Measurements from ENCODE around the gene POU2F2.
A peak's percentile ranks its signal among the peaks of the same experiment; 100 is the strongest.

POU2F2 gene

DNA sequence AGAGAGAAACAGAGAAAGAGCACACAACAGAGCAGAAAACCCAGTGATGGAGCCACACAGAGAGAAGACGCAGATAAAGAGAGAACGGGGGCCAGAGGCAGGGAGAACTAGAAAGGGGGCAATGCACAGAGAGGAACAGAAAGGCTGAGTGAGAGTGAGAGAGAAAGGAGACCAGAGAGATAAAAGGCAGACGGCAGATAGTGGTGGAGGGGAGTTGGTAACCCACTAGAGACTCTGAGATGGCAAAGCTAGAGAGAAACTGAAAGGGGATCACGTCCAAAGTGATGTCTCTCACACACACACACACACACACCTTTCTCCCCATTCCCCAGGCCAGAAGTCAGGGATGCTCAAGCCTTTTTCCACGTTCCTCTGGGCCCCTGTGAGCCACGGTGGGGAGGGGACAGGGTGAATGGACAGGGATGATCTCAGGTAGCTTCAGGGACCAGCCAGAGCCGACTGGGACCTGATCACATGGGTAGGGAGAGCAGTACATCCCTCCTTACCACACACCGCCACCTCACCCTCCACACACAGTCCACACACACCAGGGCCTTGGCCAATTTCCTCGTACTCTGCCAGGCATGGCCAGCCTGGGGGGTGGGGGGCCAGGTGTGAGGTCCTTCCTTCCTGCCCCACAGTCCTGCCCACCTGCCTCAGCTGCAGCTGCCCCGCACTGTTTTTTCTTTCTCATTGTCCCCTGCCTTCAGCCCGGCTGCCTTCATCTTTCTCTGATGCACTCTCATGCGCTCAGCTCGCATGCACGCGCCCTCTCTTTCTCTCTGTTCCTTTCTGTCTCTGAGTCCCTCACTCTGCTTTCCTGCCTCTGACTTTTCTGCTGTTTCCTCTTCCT is 22.5 kb upstream of the POU2F2 start:
- no peak for DNase-seq (ENCODE audit: low spot score)

DNA sequence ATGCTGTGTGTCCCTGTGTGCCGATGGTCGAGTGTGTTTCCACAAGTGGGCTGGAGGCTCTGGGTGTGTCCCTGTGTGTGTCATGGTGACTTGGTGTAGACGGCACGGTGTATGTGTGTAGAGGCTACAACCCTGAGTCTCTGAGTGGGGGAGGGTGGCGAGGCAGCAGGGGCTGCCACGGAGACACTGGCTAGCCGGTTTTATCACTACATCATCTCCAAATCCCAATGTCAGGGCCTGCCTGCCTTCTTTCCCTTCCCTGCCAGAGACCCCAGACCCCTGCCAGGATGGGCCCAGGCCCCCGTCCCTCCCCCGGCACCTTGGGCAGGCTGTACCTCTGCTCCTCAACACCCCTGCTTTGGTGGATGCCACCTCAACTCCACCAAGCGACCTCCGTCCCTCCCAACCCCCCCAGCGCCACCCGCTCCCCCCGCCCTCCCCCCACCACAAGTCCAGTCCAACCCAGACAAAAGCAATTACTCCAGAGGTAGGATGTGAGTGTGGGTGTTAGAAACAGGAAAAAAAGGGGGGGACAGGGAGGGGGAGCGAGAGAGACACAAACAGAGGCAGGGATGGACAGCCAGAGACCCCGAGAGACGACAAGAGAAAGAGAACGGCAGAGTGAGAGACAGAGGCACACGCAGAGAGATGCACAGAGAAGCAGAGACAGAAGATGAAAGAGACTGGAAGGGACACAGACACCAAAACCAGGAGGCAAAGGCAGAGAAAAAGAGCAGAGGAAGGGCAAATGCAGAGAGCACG is 21.6 kb upstream of the POU2F2 start:
- DNase-seq (ENCODE audit: low spot score): no peak

DNA sequence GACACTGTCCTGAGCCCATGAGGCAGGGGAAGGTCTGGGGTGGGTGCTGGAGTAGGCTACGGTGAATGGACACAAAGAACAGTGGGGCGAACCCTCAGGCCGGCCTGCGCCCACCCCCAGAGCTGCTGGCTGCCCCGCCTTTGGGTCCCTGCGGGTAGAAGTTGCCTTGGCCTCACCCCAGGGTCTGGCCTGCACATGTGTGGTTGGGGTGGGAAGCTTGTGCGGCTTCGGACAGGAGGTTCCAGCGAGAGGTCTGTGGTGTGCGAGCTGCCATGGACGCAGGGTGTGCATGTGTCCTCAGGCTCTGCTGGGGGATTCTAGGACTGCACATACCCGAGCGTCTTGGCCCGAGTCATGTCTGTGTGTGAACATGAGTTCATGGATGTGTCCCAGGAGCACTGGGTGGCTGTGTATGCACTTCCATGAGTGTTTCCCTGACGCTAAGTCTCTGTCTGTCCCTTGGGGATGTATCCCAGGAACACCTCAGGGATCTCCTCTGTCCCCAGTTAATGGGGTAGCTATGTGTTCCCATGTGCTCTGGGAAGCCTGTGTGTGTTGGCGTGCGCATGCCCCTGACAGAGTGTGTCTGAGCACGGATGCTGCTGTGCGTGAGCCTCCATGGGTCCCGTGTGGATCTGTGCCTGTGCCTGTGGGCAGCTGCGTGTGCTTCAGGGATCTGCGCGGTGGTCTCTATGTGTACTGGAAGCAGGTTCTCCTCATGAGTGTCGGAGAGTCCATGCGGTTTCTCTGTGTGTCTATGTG is 20.8 kb upstream of the POU2F2 start:
- no peak for DNase-seq (ENCODE audit: low spot score)

DNA sequence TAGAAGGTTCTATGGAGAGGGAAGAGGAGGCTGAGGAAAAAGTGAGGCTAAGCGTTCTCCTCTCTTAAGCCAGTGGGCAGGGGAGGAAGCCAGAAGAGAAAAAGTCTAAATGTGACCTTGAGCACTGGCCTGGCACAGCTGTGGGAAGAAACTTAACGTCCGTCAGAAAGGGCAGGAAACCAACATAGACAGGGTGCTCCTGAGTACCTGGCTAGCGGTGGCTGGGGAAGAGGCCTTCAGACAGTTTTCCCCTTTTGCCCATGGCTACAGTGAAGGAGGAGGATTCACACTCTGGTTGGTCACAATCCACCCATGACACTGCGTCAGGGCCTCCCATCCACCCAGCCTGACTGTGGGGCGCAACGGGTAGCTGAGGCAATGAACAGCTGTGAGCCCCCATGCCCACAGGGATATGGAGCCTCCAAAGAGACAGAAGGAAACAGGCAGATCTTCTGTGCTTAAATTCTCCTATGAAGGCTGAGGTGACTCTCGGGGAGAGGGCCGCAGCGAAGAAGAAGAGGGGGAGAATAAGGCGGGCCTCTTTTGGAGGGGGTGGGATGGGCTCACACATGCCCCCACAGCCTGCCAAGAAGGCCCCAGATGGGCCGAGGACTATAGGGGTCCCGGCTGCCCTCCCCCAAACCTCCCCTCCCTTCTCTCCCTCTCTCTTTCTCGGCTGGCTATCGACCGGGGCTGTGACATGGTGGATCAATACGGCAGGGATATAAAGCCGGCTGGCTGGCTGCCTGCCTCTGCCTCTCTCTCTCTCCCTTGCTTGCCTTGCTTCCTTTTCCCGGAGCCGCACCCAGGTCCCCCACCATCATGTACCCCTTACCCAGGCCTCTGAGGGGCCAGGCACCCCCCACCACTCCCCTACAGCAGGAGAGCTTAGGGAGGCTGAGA is 19.8 kb upstream of the POU2F2 start:
- DNase-seq (ENCODE audit: low spot score): no peak

DNA sequence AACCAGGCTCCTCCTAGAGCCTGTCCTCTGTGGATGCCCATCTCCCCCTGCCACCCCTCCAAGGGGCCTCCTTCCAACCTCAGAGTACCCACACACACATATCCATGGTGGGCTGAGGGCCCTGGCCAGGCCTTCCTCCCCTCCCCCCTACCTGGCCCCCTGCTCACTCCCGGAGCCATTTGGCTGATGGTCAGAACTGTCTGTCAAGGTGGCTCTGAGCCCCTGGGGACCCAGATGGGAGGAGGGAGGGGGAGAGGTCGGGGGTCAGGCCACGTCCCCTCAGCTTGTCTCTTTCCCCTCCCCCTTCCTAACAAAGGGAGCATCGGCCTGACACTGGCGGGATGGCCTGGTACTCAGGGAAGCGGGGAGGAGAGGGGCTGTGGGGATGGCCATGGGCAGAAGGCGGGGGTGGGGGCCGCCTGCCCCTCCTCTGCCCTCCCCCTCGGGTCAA is 18.7 kb upstream of the POU2F2 start:
- DNase-seq (ENCODE audit: low spot score): no peak

DNA sequence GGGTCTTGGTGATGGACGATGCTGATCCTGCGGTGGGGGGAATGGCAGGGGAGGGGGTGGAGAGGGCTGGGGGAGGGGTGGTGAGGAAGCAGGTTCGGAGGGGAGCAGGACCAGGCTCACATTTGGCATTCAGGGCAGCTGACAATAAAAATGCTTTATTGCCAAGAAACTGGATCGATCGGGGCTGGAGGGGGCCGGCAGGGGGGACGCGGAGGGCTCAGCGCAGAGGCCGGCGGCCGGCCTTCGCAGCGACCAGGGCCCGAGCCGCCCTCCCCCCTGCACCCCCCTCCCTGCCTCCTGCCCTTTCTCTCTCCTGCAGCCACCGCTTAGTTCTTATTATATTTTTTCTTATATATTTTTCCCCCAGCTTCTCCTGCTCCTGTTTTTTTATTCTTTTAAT is 18.1 kb upstream of the POU2F2 start:
- no peak for DNase-seq (ENCODE audit: low spot score)

DNA sequence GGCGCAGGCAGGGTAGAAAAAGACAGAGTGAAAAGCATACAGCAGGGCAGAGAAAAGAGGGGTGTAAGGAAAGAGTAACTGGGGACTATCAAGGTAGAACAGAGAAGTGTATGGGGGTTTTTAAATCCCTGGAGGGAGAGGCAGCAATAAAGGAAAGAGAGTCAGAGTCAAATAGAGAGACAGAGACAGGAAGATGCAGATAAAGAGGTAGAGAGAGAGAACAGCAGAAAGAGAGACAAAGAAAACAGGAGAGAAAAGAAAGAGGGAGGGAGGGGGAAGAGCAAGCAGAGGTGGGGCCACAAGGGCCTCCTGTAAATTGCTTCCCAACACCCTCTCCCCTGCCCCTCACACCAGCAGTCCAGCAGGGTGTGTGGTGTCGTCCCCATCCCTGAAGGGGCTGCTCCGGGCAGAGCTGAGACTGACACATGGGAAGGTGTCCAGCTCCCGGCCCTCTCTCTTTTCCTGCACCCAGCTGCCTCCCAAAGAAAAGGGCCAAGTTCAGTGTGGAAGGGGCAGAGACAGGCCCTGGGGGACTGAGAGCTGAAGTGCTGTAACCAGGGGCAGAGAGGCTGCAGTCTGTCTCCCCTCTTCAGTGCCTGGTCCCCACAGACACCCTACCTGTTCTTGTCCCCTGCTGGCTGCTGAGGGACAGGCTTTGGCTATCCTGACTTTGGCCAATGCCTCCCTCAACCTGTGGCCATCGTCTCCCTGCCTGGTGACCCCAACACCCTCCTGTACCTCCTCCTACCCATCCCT is 17.4 kb upstream of the POU2F2 start:
- no peak for DNase-seq (ENCODE audit: low spot score)

DNA sequence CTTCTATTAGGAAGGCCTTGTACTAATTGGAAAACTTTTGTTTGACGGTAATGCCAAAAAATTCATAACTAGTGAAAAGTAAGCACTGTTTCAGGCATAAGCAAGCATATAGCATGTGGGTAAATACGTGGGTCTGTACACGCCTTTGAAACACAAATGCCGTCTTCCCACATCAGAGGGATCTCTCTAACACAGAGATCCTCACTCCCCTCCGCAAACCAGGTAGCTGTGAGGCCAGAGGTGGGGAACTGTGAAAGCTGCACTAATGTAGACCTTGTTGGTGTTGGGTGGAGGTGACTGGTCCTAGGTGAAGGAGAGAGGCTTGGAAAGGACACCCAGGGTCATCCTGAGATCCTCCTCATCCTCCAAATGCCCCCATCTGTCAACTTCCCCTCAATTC is 16.0 kb upstream of the POU2F2 start:
- DNase-seq (ENCODE audit: low spot score): no peak

DNA sequence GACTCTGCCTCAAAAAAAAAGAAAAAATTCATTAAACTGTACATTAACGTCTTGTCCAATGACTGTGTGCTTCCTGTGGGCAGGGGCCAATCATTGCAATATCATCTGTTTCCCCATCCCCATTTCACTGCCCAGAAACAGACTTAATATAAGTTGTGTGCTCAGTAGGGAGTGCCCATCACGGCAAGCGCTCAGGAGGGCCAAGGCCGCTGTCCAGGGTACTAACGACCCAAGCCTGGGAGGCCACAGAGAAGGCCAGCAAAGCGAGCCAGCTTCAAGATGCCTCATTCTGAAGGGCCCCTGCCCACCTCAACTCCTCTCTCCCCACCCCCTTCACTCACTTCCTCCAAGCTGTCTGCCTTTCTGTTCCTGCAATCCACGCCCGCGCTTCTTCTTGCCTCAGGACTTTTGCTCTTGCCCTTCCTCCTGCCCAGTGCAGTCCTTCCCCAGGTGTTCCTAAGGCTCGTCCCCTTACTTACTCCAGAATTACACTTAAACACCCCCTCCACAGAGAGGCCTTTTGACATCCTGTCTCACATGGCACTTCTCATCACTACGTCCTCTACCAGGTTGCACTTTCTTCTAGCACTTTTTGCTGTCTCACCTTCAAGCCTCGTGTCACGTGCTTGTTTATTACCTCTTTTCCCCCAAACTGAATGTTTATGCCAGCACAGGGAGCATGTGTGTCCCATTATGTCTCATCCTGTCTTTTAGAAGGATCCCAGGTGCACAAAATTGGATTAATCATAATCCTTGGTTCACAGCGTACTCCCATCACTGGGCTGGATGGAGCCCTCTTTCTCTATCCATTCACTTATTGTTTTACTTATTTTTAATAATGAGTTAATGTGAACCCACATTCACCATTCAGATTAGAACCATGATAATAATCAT is 11.3 kb upstream of the POU2F2 start:
- DNase-seq (ENCODE audit: low spot score): peak; percentile 47

DNA sequence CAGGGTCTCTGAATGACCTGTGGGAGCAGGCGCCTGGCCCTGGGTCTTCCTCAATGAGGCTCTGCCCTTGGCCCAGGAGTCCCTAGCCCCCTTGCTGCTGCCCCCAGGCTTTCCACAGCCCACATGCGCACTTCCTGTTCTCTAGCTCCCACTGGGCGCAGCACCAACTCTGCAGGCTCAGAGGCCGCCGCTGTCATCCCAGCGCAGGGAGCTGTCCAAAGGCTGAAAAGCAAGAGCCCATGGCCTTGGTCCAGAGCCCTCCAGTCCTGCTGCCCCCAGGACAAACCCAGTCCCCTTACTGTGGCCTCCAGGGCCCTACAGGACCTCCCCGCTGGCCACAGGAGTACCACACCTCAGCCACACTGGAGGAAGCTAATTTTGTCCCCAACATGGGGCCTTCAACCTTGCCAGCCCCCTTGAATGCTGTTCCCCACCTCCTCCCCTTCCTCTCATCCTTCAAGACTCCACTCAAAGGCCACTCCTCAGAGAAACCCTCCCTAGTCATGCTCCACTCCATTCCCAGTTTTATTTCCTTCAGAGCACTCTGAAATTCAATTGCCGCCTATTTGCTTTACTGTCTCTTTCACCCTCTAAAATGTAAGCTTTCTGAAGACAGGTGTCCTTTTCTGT is 8.0 kb upstream of the POU2F2 start:
- peak; percentile 81 for DNase-seq (ENCODE audit: low spot score)

DNA sequence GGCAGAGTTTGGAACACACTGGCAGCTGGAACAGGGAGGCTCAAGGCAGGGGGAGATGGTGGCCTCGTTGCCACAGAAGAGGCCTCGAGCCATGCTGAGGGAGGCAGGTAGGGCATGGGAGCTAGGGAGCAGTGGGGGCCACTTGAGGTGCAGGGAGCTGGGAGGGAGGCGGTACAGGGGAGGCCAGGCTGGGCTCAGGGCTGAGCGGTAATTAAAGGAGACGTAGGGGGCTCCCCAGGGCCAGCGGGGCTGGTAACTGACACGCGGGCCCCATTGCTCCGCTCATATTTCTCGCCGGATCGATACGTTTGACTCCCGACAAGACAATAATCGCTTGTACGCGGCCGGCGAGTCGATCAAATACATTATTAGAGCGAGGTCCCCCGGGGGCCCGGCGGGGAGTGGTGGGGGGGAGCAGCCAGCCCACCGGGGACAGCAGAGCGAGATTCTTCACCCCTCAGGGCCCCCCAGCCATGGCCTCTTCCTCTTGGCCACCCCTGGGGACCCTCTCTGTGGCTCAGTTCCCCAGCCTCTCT is 2.4 kb upstream of the POU2F2 start:
- DNase-seq (ENCODE audit: low spot score): no peak

DNA sequence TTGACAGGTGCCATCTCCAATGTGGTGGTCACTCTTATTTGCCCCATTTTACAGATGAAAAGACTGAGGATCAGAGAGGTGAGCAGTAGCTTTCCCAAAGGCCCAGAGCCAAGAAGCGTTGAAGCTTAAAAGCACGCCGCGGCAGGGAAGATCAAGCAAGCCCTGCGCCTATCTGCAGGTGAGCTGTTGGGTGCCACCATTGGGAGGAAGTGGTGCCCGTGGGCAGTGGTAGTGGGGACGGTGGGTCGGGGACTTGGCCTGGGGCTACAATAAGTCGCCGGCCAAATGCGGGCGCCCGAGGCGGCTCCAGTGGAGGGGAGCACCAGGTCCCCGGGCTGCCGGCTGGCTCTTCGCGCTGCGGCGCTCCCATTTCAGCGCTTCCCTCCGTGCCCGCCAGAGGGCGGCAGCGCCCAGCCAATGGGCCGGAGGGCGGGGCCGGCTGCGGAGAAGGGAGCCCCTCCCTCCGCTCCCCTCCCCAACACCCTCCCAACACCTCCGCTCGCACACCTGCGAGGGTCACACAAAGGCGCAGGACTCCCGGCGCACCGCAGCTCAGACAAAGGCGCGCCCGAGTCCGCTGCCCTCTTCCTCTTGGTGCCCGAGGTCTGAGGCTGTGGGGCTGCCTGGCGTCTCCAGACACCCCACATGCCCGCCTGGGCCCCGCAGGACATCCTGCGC is 744 bp upstream of the POU2F2 start:
- DNase-seq (ENCODE audit: low spot score): peak; percentile 94

DNA sequence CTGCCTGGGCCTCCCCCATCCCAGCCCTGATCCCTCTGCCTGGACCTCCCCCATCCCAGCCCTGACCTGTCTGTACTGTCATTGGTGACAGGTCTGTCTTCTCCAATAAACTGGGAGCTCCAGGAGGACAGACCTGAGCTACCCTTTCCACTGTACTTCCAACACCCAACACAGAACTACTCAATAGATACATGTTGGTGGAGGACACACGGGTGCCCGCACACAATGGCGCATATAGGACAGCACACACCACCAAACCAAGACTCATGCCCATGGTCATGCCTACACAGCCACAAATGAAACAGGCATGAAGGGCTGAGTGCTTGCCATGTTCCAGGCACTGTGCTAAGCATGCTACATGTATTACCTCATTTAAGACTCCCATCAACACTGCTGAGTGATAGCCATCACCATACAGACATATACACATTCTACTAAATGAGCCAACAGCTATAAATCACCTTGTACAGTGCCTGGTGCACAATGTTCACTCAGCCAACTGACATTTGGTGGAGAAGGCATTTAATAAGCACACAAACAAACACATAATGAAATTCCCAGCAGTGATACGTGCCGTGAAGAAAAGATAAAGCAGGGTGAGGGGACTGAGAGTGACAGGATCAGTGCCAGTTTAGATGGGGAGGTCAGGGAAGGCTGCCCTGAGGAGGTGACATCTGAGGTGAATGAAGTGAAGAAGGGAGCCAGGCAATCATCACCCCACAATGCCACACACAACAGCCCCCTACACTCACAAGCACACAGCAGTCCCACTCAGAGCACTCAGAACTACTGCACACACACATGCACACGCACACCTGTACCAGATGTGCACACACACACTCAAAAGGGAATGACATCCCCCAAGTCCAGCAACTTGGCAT is 857 bp downstream of the POU2F2 start:
- DNase-seq (ENCODE audit: low spot score): no peak

DNA sequence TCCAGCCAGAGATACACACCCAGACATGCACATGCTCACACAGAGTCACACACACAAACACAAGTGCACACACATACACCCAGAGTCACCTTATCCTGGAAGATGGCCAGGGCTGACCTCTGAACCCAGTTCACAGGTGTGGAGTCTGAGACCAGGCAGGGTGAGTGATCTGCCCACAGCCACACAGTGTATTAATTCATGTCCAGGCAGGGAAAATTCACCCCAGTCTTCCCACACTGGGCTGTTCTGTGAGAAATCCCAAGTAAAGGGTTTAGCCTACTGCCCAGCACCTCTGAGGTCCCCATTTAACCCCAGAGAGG is 2.0 kb downstream of the POU2F2 start:
- DNase-seq (ENCODE audit: low spot score): no peak

DNA sequence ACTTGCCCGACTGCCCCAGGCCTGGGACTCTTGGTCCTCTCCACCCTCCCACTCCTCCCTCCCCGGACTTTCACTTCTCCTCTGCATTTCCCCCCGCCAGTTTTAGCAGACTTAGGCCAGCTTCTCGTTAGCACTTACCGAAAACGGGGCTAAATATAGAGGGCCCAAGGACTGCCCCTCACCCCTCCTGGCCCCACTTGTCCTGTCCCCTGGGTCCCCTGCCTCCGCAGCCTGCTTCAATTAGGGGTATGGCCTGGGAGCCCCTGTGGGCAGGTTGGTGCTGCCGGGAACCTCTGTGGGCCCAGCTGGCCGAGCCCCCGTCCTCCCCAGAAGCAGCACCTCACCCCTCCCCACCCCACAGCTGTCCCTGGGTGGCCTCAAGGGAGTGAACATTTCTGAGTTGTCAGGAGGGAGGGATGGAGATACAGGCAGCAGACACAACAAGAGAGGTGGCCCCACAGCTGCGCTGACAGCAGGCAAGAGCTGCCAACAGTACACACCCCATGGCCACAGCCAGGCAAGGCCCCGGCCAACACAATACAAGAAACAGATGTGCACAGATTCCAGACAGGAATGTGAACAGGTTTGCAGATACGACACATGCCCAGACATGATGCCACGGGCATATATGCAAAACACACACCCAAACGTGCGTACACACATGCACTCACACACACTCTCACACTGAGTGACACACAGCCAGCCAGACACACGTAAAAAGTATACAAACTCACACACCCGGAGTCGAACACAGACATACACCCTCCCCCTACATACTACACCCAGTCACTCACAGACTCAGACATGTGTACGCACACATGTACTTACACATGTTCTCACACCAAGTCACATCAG is 2.6 kb downstream of the POU2F2 start:
- DNase-seq (ENCODE audit: low spot score): peak; percentile 91

DNA sequence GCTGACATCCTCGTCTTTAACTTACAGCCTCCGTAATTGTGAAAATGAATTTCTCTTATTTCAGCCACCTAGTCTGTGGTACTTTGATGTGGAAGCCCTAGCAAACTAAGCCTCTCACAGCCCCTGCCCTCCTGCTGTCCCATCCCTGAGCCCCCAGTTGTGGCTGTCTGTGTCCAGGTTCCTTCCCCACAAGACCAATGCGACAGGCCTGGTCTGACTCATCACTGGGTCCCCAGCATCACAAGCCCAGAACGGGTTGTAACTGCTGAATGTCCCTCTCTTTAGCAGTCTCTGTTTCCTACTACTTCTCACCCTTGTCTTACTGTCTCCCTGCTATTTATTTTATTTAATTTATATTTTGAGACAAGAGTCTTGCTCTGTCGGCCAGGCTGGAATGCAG is 5.7 kb downstream of the POU2F2 start:
- DNase-seq (ENCODE audit: low spot score): no peak

DNA sequence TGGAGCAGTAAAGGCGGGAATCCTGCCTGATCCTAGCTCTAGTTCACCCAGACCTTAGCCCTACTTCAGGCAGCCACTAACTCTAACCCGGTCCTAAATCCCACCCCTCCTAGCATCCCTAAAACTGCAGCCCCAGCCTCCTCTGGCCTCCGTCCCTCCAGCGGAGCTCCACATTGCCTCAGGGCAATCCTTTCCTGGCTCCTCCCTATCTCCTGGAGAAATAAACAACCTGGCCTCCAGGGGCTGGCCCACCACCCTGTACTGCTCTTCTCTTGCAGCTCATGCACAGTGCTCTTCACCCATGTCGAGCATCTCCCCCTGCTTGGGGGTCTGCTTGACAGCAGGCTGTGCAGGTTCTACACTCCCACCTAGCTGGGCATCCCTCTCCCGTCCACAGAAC is 6.7 kb downstream of the POU2F2 start:
- DNase-seq (ENCODE audit: low spot score): no peak

Data from GM03348 (cell line).